Osteocyte (in vitro differentiated cells): ENCODE results near the gene NCR3LG1. TPM values are rescaled to one million over a fixed set of nuclear protein-coding genes. Genes with fewer than 3 reads are reported as not detected.

ENCODE experiments used
- DNase-seq: peaks from one replicate; pipeline ENCODE4 v3.0.0; 2021; ENCODE audit warnings: mixed read lengths; ENCODE audit not compliant: unreplicated experiment; ENCODE audit errors: extremely low spot score
- H3K27ac Mint-ChIP-seq: one replicate; pipeline ENCODE4 v1.8.0; 2021; ENCODE audit warnings: mild to moderate bottlenecking, mixed read lengths; ENCODE audit not compliant: unreplicated experiment
- H3K27me3 Mint-ChIP-seq: one replicate; pipeline ENCODE4 v1.8.0; 2021; ENCODE audit warnings: mixed read lengths; ENCODE audit not compliant: unreplicated experiment
- H3K36me3 Mint-ChIP-seq: one replicate; pipeline ENCODE4 v1.8.0; 2021; ENCODE audit warnings: mixed read lengths; ENCODE audit not compliant: unreplicated experiment
- H3K4me1 Mint-ChIP-seq: one replicate; pipeline ENCODE4 v1.8.0; 2021; ENCODE audit warnings: mixed read lengths; ENCODE audit not compliant: unreplicated experiment
- H3K4me3 Mint-ChIP-seq: one replicate; pipeline ENCODE4 v1.8.0; 2021; ENCODE audit warnings: mild to moderate bottlenecking, moderate library complexity, mixed read lengths; ENCODE audit not compliant: unreplicated experiment
- H3K9me3 Mint-ChIP-seq: one replicate; pipeline ENCODE4 v1.8.0; 2021; ENCODE audit warnings: mixed read lengths; ENCODE audit not compliant: unreplicated experiment
- total RNA-seq: library from RNA; stranded (reverse); gene quantifications from 2 replicates; pipeline ENCODE4 v1.2.1, GENCODE V29; 2021
- TF ChIP-seq, protein P1 (sequence below): fragments of 200-600 bp; sonication (generic); IDR thresholded peaks from 2 replicates; pipeline ENCODE4 v1.5.0; 2021; ENCODE audit warnings: antibody characterized with exemption, mild to moderate bottlenecking, moderate library complexity

Gene NCR3LG1
- total RNA-seq, 1 donor from 2014 or later = 7.5 TPM

DNA sequence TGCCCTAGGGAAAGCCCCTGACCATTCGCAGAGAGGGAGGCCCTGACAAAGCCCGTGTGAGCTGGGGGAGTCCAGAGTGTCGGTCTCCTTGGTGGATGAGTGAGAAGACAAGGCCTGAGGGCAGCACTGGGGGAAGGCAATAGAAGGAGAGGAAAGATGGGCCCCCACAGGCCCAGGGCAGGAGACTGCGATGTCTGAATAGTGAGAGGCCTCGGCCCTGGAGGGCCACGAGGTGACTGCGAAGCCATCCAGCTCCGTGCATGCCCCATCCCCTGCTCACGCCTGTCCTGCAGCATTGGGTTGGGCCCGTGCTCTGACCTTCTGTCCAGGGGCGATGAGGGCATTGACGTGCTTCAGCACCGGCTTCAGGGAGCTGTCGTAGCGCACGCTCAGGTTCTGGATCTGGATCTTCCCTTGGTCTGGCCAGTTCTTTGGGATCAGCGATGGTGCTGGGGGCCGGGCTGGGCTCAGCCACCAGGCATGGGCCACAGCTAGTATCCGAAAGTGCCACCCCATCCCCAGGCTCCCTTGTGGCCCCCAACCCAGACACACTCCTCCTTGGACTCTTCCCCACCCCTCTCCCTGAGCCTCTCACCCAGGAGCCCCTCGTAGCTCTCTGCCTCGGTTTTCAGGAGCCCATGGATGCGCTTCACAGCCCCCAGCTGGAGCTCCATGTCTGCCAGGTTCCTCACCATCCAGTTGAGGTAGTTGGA lies 45.2 kb downstream of the NCR3LG1 start:
- Mint-ChIP-seq H3K27ac (no peak overlapping the region), H3K4me3 (no peak overlapping the region), H3K9me3 (no peaks in the 10 kb centered on the region), H3K4me1 (no peaks in the 10 kb centered on the region), H3K27me3 (peaks cover 19% of the 10 kb centered on the region), H3K36me3 (no peaks in the 10 kb centered on the region)
- no peak for DNase-seq
- TF ChIP-seq, protein P1, sequence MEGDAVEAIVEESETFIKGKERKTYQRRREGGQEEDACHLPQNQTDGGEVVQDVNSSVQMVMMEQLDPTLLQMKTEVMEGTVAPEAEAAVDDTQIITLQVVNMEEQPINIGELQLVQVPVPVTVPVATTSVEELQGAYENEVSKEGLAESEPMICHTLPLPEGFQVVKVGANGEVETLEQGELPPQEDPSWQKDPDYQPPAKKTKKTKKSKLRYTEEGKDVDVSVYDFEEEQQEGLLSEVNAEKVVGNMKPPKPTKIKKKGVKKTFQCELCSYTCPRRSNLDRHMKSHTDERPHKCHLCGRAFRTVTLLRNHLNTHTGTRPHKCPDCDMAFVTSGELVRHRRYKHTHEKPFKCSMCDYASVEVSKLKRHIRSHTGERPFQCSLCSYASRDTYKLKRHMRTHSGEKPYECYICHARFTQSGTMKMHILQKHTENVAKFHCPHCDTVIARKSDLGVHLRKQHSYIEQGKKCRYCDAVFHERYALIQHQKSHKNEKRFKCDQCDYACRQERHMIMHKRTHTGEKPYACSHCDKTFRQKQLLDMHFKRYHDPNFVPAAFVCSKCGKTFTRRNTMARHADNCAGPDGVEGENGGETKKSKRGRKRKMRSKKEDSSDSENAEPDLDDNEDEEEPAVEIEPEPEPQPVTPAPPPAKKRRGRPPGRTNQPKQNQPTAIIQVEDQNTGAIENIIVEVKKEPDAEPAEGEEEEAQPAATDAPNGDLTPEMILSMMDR = no peak

DNA sequence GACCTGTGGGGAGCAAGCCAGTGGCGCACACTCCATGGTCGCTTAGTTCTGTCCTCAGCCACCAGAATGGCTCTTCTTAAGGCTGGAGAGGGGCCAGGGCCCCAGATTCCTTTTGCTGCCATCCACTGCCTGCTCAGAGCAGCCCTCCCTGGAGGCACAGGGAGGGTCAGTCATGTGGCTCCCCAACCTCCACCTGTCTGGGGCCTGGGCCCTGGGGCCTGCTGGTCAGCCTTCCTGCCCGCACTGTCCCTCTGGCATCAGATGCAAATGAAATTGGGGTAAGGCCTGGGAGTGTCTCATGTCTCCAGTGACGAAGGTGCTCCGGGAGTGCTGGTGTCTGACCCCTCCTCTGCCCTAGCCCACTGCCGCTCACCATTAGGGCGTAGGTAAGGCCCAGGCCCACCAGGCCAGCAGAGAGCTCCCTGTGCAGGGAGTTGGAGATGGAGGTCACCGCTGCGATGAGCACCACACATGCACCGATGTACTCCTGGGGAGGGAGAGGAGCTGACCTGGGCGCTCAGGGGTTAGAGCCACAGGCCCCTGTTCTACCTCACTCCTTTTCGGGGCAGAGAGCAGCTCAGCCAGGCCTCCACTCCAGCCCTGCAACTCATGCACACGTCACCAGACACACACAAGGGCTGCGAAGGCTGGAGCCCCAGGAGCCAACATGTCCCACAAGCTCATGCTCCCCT lies 45.9 kb downstream of the NCR3LG1 start:
- Mint-ChIP-seq H3K9me3 (no peaks in the 10 kb centered on the region), H3K27me3 (peaks cover 15% of the 10 kb centered on the region), H3K27ac (no peak overlapping the region), H3K4me3 (no peak overlapping the region), H3K36me3 (no peaks in the 10 kb centered on the region), H3K4me1 (no peaks in the 10 kb centered on the region)
- TF ChIP-seq, protein P1 = no peak
- no peak for DNase-seq

DNA sequence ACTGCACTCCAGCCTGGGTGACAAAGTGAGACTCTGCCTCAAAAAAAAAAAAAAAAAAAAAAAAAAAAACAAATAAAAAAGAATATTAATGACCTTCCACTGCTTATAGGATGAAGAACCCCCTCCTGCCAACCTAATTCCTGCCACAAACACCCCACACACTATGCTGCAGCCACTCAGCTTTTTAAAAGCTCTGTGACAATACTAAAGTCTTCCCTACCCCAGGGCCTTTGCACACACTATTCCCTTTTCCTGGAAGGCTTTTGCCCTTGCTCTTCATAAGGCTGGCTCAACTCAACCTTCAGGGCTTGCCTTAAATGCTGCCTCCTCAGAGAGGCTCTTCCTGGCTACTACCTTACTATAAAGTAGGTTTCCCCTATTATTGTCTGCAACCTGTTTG lies 47.6 kb downstream of the NCR3LG1 start:
- Mint-ChIP-seq H3K36me3 (no peaks in the 10 kb centered on the region), H3K27me3 (peaks cover 15% of the 10 kb centered on the region), H3K27ac (no peak overlapping the region), H3K4me3 (no peak overlapping the region), H3K9me3 (no peaks in the 10 kb centered on the region), H3K4me1 (no peaks in the 10 kb centered on the region)
- DNase-seq = no peak
- TF ChIP-seq, protein P1 = no peak

DNA sequence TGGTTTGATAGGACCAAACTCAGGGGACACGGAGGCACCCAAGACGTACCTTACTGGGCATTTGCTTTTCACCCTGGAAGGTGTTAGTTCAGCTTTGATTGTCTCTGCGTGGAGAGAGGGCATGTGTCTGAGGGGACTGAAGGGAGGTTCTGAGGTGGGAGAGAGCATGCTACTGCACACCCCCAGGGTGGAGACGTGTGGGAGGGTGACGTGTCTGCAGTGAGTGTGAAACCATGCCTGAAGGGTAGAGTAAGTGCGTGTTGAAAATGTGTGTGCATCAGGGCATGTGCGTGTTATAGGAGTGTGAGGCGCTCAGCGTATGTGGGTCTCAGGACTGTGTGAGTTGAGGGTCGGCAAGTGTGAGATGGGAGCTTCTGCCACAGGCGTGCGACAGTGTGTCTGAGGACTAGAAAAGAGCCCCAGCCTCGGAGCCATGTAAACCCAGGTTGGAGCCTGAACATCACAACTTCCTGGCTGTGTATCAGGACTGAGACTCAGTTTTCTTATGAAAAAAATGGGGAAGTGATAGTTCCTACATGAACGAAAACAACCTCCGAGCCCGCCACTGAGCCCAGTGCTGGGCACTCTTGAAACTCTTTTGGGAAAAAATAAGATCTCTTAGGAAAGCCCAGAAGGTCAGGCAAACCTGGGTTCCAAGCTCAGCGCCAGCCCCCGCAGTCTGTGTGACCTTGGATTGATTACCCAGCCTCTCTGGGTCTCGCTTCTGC lies 48.6 kb downstream of the NCR3LG1 start:
- Mint-ChIP-seq H3K27ac (no peak overlapping the region), H3K27me3 (peaks cover 15% of the 10 kb centered on the region), H3K9me3 (no peaks in the 10 kb centered on the region), H3K4me1 (no peaks in the 10 kb centered on the region), H3K4me3 (no peak overlapping the region), H3K36me3 (no peaks in the 10 kb centered on the region)
- TF ChIP-seq, protein P1 = no peak
- no peak for DNase-seq

DNA sequence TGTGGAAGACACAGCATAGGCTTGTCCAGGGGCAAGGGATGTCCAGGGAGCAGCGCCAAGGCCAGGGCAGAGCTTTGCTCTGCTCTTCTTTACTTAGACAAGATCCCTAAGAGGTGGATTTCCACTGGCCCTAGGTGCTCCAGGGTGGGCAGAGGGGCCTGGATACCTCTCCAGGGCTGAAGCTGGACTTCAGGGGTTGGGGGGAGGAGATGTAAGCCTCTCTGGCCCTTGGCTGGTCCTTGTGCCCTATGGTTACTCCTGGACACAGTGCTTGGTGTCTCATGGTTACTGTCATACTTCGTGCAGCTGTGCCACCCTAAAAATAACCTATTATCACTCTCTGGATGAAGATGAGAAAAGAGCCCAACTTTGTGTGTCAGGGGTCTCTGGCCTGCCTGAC lies 49.7 kb downstream of the NCR3LG1 start:
- Mint-ChIP-seq H3K4me3 (no peak overlapping the region), H3K9me3 (no peaks in the 10 kb centered on the region), H3K27ac (no peak overlapping the region), H3K4me1 (peaks cover 7% of the 10 kb centered on the region), H3K27me3 (peaks cover 15% of the 10 kb centered on the region), H3K36me3 (no peaks in the 10 kb centered on the region)
- no peak for DNase-seq
- TF ChIP-seq, protein P1 = no peak
